HepG2 (cell line): ENCODE data around the gene ANKIB1. TPM values are rescaled to one million over a fixed set of nuclear protein-coding genes. Genes with fewer than 3 reads are reported as not detected.

ENCODE experiments used
- ATAC-seq: fragments of 200-7000 bp; cut with Tn5 transposase; 3 replicates; pipeline ENCODE4 v1.9.1; 2020; ENCODE audit warnings: mild to moderate bottlenecking, moderate library complexity
- BruUV-seq: library from RNA; stranded (reverse); fragments of 400-500 nt; replicated peaks from 2 replicates; lab custom pipeline; 2021; lab: Mats Ljungman, UMichigan
- CTCF ChIA-PET: fragments of 300-600 bp; formaldehyde crosslinking; extraction: SDS; loops from one replicate; lab custom pipeline; 2021; ENCODE audit warnings: low total read pairs, inconsistent platforms, low intra/inter-chr PET ratio; lab: Yijun Ruan, JAX
- POLR2A ChIA-PET: fragments of 350-600 bp; sonication (Branson Sonifier 250); formaldehyde crosslinking; loops from one replicate; lab custom pipeline; 2020; ENCODE audit warnings: antibody characterized with exemption, inconsistent platforms; lab: Yijun Ruan, JAX
- DNase-seq: peaks from one replicate; pipeline ENCODE4 v3.0.0-alpha.2; 2015; ENCODE audit warnings: low spot score
- FAIRE-seq: peaks from 3 replicates; lab custom pipeline; 2011; peaks lifted over from hg19 to GRCh38; lab: Jason Lieb, UNC
- H2AFZ ChIP-seq: one replicate; pipeline ENCODE4 v1.6.1; 2011; ENCODE audit warnings: low read length, inconsistent platforms
- H3K27ac ChIP-seq: fragments of 300-600 bp; 3 replicates; pipeline ENCODE4 v1.8.0; 2011; ENCODE audit warnings: mixed run types, mild to moderate bottlenecking, mixed read lengths, low read length, inconsistent platforms; ENCODE audit not compliant: insufficient read depth; ENCODE audit errors: extremely low read length
- H3K27me3 ChIP-seq, 2 experiments: fragments of 200-600 bp in 1 of 2; 2 replicates in 1 of 2; 3 replicates in 1 of 2; pipeline versions ENCODE4 v1.6.0 to v1.8.0; 2011; ENCODE audit warnings: low read length in 2 of 2, mild to moderate bottlenecking in 2 of 2, moderate library complexity in 2 of 2, inconsistent platforms in 1 of 2; ENCODE audit not compliant: insufficient read depth in 2 of 2, control insufficient read depth in 1 of 2
- H3K36me3 ChIP-seq, 2 experiments: fragments of 200-600 bp in 1 of 2; replicated peaks in 1 of 2; 2 replicates in 1 of 2; 3 replicates in 1 of 2; pipeline versions ENCODE4 v1.5.1 to v1.8.0; 2011; ENCODE audit warnings: low read length in 2 of 2, inconsistent platforms in 1 of 2; ENCODE audit not compliant: insufficient read depth in 2 of 2, control insufficient read depth in 1 of 2
- H3K4me1 ChIP-seq: 2 replicates; pipeline ENCODE4 v1.5.1; 2012; ENCODE audit warnings: low read length, inconsistent platforms; ENCODE audit not compliant: insufficient read depth
- H3K4me2 ChIP-seq: 2 replicates; pipeline ENCODE4 v1.6.0; 2011; ENCODE audit warnings: low read depth, low read length, inconsistent platforms
- H3K4me3 ChIP-seq, 3 experiments: fragments of 200-600 bp in 1 of 3; sonication (generic), shearing (Covaris generic) in 1 of 3; replicated peaks in 1 of 3; 2 replicates each; pipeline ENCODE4 v1.5.1; 2011 to 2016; ENCODE audit warnings: low read length in 3 of 3, inconsistent platforms in 2 of 3, low read depth in 2 of 3, mild to moderate bottlenecking in 2 of 3, control low read depth in 1 of 3, mixed read lengths in 1 of 3; ENCODE audit not compliant: insufficient read depth in 1 of 3
- H3K79me2 ChIP-seq: one replicate; pipeline ENCODE4 v1.6.1; 2011; ENCODE audit warnings: low read length, inconsistent platforms; ENCODE audit not compliant: insufficient read depth
- H3K9ac ChIP-seq: 2 replicates; pipeline ENCODE4 v1.6.0; 2011; ENCODE audit warnings: mild to moderate bottlenecking, low read depth, low read length, inconsistent platforms; ENCODE audit not compliant: insufficient read depth
- H3K9me3 ChIP-seq: 2 replicates; pipeline ENCODE4 v1.5.1; 2012; ENCODE audit warnings: mild to moderate bottlenecking, low read length
- H4K20me1 ChIP-seq: 2 replicates; pipeline ENCODE4 v1.6.0; 2011; ENCODE audit warnings: inconsistent platforms, mild to moderate bottlenecking, low read length, moderate library complexity; ENCODE audit not compliant: insufficient read depth
- ATM ChIP-seq: fragments of 450-650 bp; IDR thresholded peaks from 2 replicates; pipeline ENCODE4 v1.7.1; 2017; ENCODE audit warnings: mild to moderate bottlenecking, borderline replicate concordance
- BRF2 ChIP-seq: sonication (generic); formaldehyde crosslinking; IDR thresholded peaks from 2 replicates; pipeline ENCODE4 v1.8.1; 2022; ENCODE audit warnings: mild to moderate bottlenecking, missing genetic modification reagents
- CBX5 ChIP-seq: sonication (generic); formaldehyde crosslinking; IDR thresholded peaks from 2 replicates; pipeline ENCODE4 v1.4.0; 2020; ENCODE audit warnings: missing genetic modification reagents, borderline replicate concordance
- CREB3 ChIP-seq: sonication (generic); formaldehyde crosslinking; IDR thresholded peaks from 2 replicates; pipeline ENCODE4 v1.5.0; 2020; ENCODE audit warnings: missing genetic modification reagents
- FOXK2 ChIP-seq: fragments of 450-650 bp; IDR thresholded peaks from 2 replicates; pipeline ENCODE4 v1.6.1; 2016
- FOXO1 ChIP-seq: sonication (generic); formaldehyde crosslinking; IDR thresholded peaks from 2 replicates; pipeline ENCODE4 v1.4.0; 2020; ENCODE audit warnings: missing genetic modification reagents
- GATAD2A ChIP-seq: IDR thresholded peaks from 2 replicates; pipeline ENCODE4 v1.6.1; 2016
- HCFC1 ChIP-seq: fragments of 150-350 bp; IDR thresholded peaks from 2 replicates; pipeline ENCODE4 v1.6.1; 2014; ENCODE audit warnings: low read depth, low read length
- HOXA5 ChIP-seq: sonication (generic); formaldehyde crosslinking; IDR thresholded peaks from 2 replicates; pipeline ENCODE4 v1.4.0; 2020; ENCODE audit warnings: missing genetic modification reagents
- KAT8 ChIP-seq: IDR thresholded peaks from 2 replicates; pipeline ENCODE4 v1.6.1; 2016; ENCODE audit warnings: missing genetic modification reagents, missing compliant biosample characterization
- REL ChIP-seq: sonication (generic); formaldehyde crosslinking; conservative IDR thresholded peaks from 2 replicates; pipeline ENCODE4 v1.8.0; 2022; ENCODE audit warnings: mild to moderate bottlenecking, missing genetic modification reagents, moderate library complexity
- RFXAP ChIP-seq: sonication (generic); formaldehyde crosslinking; IDR thresholded peaks from 2 replicates; pipeline ENCODE4 v1.4.0; 2020; ENCODE audit warnings: missing genetic modification reagents, borderline replicate concordance
- SMC3 ChIP-seq: IDR thresholded peaks from 2 replicates; pipeline ENCODE4 v1.6.1; 2011; ENCODE audit warnings: low read length, improper control_type of control experiment
- ZBTB38 ChIP-seq: sonication (generic); formaldehyde crosslinking; IDR thresholded peaks from 2 replicates; pipeline ENCODE4 v1.5.1; 2020; ENCODE audit warnings: mild to moderate bottlenecking, missing genetic modification reagents
- ZKSCAN5 ChIP-seq: sonication (generic); formaldehyde crosslinking; IDR thresholded peaks from 2 replicates; pipeline ENCODE4 v1.5.1; 2020; ENCODE audit warnings: mild to moderate bottlenecking, missing genetic modification reagents
- ZMYM3 ChIP-seq: sonication (generic); formaldehyde crosslinking; IDR thresholded peaks from 2 replicates; pipeline ENCODE4 v1.5.1; 2020; ENCODE audit warnings: mild to moderate bottlenecking, missing genetic modification reagents
- ZNF280D ChIP-seq: sonication (generic); formaldehyde crosslinking; IDR thresholded peaks from 2 replicates; pipeline ENCODE4 v1.5.1; 2020; ENCODE audit warnings: mild to moderate bottlenecking, missing genetic modification reagents
- ZNF496 ChIP-seq: sonication (generic); formaldehyde crosslinking; IDR thresholded peaks from 2 replicates; pipeline ENCODE4 v1.8.1; 2023; ENCODE audit warnings: mild to moderate bottlenecking, moderate library complexity, missing genetic modification reagents; ENCODE audit not compliant: insufficient replicate concordance
- ZNF629 ChIP-seq: sonication (generic); formaldehyde crosslinking; conservative IDR thresholded peaks from 2 replicates; pipeline ENCODE4 v1.5.0; 2020; ENCODE audit warnings: missing genetic modification reagents
- ZNF720 ChIP-seq: sonication (generic); formaldehyde crosslinking; IDR thresholded peaks from 2 replicates; pipeline ENCODE4 v1.4.0; 2020; ENCODE audit warnings: missing genetic modification reagents
- ZNF740 ChIP-seq: sonication (generic); formaldehyde crosslinking; IDR thresholded peaks from 2 replicates; pipeline ENCODE4 v1.4.0; 2020; ENCODE audit warnings: missing genetic modification reagents
- ZNF749 ChIP-seq: sonication (generic); formaldehyde crosslinking; IDR thresholded peaks from 2 replicates; pipeline ENCODE4 v1.8.0; 2022; ENCODE audit warnings: mild to moderate bottlenecking, missing genetic modification reagents, moderate library complexity, borderline replicate concordance
- WGBS: methylation state at CpG from one replicate; pipeline ENCODE4 v1.1.6; 2017; ENCODE audit warnings: low lambda C conversion rate; 5-methylcytosine and 5-hydroxymethylcytosine counted together
- in situ Hi-C: cut with HindIII; loops from 2 replicates; pipeline ENCODE4 v1.10.0; 2017; ENCODE audit warnings: low pct_unique_long_range_greater_than_20kb; ENCODE audit not compliant: extremely low pct_ligation_motif_present
- intact Hi-C: fragments of 100-400 bp; cut with micrococcal nuclease; formaldehyde crosslinking; loops from one replicate; pipeline ENCODE4 v1.10.0; 2022; ENCODE audit not compliant: unreplicated experiment
- polyA plus RNA-seq, 8 experiments: library from polyadenylated mRNA; depleted of rRNA in 3 of 8; stranded (reverse) in 7 of 8; unstranded in 1 of 8; fragments of >200 nt; fragmentation: Illumina TruSeq in 4 of 8; extraction: Trizol in 4 of 8; gene quantifications; 2 replicates each; pipeline versions ENCODE4 v1.2.1 to v1.2.3, GENCODE V29; 2011 to 2016; ENCODE audit warnings: low read depth in 4 of 8, missing spikeins in 1 of 8, mixed read lengths in 1 of 8; ENCODE audit not compliant: insufficient read depth in 1 of 8
- total RNA-seq, 5 experiments: library from RNA; depleted of rRNA; stranded (reverse); fragments of >200 nt; fragmentation: Illumina TruSeq; extraction: Trizol; gene quantifications; 2 replicates each; pipeline ENCODE4 v1.2.3, GENCODE V29; 2016; ENCODE audit warnings: low read depth in 1 of 5

The ANKIB1 gene
- total and polyA plus RNA-seq, 2 of the 13 experiments (the other 11 are each of a cell fraction or from before 2014, with no cell fraction given): 28.7 to 29.6 TPM

- TF ChIP-seq CREB3 (CRISPR knock-in tag): no peak
- no peak for TF ChIP-seq ZNF629 (CRISPR knock-in tag)
- TF ChIP-seq HCFC1: no peak
- TF ChIP-seq BRF2 (CRISPR knock-in tag): no peak
- TF ChIP-seq GATAD2A (CRISPR knock-in tag): no peak
- no peak for TF ChIP-seq ZBTB38
- no peak for TF ChIP-seq ZNF740 (CRISPR knock-in tag)
- TF ChIP-seq ZKSCAN5: no peak
- TF ChIP-seq REL: no peak
- TF ChIP-seq ZNF496 (CRISPR knock-in tag): no peak
- TF ChIP-seq SMC3: no peak
- no peak for TF ChIP-seq FOXK2
- no peak for TF ChIP-seq CBX5 (CRISPR knock-in tag)
Observed at GRCh38 chr7:92319243-92319642, 73.5 kb downstream of the ANKIB1 start (continued).

GRCh38 chr7:92325173-92325572 is 79.4 kb downstream of the ANKIB1 start:
- H2AFZ ChIP-seq: no peak overlapping the region
- 40% methylated on average over 1 of the region's 1 CpG for WGBS
- no peak overlapping the region for H3K27ac ChIP-seq
- FAIRE-seq: no peak
- no peak overlapping the region for H3K4me3 ChIP-seq
- H3K27me3 ChIP-seq: no peaks in the 10 kb centered on the region
- ChIA-PET POLR2A (no interaction called here), CTCF (no interaction called here)
- H3K79me2 ChIP-seq: no peaks in the 10 kb centered on the region
- no peak overlapping the region for H3K9ac ChIP-seq
- no peaks in the 10 kb centered on the region for H3K9me3 ChIP-seq
- H3K4me2 ChIP-seq: no peak overlapping the region
- BruUV-seq: no TSS peak
- H3K36me3 ChIP-seq: peaks cover under 1 to 3% of the 10 kb centered on the region in 2 experiments; a peak in 4 of 5 replicates
- ATAC-seq: no peak
- in situ Hi-C loops: no loop called here
- no peaks in the 10 kb centered on the region for H4K20me1 ChIP-seq
- TF ChIP-seq KAT8: no peak
- TF ChIP-seq ZNF720 (CRISPR knock-in tag): no peak
- no peak for TF ChIP-seq ATM
- TF ChIP-seq ZMYM3 (CRISPR knock-in tag): no peak
- TF ChIP-seq FOXO1 (CRISPR knock-in tag): no peak
- no peak for TF ChIP-seq RFXAP (CRISPR knock-in tag)
- no peak for TF ChIP-seq ZNF749 (CRISPR knock-in tag)
- no peak for TF ChIP-seq HOXA5
- TF ChIP-seq ZNF280D (CRISPR knock-in tag): no peak
- DNase-seq: no peak
- intact Hi-C loops: no loop called here
- H3K4me1 ChIP-seq: no peaks in the 10 kb centered on the region
